Left renal cortex interstitium (tissue), 4 donors: Measurements from ENCODE around the gene ZCCHC10. TPM values are rescaled to one million over a fixed set of nuclear protein-coding genes. Genes with fewer than 3 reads are reported as not detected.
A peak's percentile ranks its signal among the peaks of the same experiment; 100 is the strongest.

Experiments used
- DNase-seq, 4 donors: peaks; one replicate each; pipeline ENCODE4 v3.0.0-alpha.2; 2013; ENCODE audit warnings: low read depth in 4 of 4, low spot score in 2 of 4, missing footprints in 1 of 4
- polyA plus RNA-seq, 4 donors: library from polyadenylated mRNA; unstranded; fragments of 120-200 nt; gene quantifications; one replicate each; pipeline ENCODE4 v1.2.1, GENCODE V29; 2013; ENCODE audit not compliant: insufficient read length in 4 of 4

ZCCHC10 gene
- 10 to 100 TPM; 29.8 to 35.7 (median 31.1) TPM for polyA plus RNA-seq

DNA sequence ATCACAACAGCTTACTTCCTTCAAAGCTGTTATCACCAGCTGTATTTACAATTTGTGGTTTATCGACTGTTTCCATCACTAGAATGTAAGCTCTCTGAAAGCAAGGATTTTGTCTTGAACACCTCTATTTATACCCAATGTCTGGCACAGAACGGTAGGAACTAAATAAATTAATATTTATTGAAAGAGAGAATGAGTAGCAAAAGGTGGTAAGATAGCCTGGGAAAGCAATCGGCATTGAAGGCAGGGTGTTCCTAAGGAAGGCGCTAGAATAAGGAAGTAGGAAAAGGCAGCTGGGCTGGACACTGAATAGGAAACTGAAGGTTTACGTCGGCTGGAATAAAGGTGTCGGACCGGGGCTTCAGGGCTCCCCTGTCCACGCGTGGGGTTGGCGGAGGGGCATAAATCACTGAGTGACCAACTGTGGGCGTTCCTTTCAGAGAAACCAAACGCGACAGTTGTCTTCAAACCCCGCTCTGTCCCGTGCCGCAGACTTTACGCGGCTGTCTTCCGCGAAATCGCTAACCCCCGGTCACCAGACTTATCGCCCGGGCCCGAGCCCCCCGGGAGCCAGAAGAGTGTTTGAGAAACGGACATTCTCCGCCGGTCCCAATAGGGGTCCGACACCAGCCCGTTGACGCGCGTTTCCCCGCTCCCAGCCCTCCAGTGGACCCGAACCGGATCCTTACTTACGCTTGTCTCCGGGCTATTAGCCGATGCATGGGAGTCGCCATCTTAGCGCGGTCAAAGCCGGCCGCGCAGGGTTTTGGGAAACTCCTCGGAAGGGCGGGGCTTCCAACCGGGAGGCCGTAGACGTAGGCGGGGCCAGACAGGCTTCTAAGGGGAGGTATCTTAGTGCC lies at the start of gene ZCCHC10:
ZCCHC10 (minus strand) TSS at position 746 of the 860 bp plus-strand sequence; CDS start at position 734, 12 bp downstream.
- DNase-seq: peak; percentile 86 to 95 (median 90)

DNA sequence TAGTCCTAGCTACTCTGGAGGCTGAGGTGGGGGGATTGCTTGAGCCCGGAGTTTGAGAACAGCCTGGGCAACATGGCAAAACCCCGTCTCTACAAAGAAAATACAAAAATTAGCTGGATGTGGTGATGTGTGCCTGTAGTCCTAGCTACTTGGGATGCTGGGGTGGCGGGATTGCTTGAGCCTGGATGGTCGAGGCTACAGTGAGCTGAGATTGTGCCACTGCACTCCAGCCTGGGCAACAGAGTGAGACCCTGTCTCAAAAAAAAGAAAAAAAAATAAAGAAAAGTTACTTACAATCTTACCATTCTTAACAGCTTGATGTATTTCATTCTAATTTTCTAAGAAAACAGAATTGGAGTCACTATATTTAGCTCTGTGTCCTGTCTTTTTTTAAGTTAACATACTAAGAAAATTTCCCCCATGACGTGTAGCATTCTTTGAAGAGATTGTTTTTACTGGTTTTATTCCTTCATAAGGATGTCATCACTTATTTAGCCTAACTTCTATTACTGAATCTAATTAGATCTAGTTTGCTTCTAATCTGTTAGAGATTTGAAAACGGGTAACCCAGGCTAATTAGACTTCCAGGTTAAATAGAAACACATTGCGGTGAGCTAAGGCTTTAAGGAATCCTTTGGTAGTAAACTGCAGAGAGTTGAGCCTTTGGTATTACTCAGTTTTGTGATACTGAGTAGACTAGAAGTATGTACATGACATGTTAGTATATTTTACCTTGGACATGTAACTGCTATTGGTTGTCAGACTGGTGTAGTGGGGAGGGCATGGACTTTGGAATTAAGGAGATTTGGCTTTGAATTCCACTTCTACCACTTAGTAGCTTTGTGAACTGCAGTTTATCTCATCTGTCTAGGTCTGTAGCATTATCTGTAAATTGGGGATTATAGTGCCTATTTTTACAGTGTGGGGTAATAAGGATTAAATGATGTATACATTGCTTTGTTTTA lies 49.5 kb upstream of the ZCCHC10 start:
- DNase-seq: no peak

DNA sequence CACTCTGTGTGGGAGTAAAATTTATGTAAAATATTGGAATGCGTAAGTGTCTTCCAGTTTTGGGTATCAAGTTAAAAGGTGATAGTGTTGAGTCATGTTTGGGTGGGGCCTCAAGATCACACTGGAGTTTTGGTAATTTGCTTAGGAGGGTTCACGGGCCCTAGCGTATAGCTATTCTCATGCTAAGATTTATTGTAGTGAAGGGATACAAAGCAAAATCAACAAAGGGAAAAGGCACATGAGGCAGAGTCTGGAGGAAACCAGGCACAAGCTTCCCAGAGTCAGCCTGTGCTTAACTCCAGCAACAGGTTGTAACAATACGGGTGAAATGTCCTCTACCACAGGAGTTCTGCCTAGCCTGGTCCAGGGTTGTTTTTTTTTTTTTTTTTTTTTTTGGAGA lies 45.7 kb upstream of the ZCCHC10 start:
- DNase-seq: no peak

DNA sequence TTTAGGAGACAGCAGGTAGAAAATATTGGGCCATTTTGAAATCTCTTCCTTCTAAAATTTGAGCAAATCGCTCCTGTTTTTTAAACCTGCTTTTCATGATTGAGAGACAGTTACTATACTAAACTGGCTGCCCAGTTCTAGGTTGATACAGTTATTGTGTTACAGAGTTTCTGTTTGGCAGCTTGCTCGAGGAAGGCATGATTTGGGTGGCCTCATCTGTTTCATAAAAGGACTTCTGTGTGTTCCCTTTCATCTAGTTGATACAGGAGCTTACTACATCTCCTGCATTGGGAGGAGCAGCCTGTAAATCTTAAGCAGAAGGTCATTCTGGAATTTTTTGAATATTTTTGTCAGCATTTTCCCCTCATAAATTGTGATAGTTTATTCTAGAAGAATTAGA lies 39.7 kb upstream of the ZCCHC10 start:
- no peak for DNase-seq

DNA sequence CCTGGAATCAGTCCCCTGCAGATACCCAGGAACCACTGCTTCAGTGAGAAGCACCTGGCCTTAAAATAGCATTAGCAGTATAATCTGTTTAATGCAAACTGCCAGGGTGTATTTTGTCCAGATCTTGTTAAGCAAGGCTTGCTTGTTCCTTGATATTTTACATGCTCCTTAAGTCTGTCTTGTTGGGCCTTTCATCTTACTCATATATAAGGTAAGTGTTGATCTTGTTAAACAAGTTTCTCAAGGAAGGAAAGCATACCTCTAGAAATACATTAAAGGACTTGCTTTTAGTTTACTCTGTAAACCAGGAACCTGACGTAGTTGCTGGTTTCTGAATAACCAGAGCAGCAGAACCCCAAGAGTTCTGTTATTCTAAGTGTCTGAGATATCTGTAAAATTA lies 39.1 kb upstream of the ZCCHC10 start:
- DNase-seq: no peak

DNA sequence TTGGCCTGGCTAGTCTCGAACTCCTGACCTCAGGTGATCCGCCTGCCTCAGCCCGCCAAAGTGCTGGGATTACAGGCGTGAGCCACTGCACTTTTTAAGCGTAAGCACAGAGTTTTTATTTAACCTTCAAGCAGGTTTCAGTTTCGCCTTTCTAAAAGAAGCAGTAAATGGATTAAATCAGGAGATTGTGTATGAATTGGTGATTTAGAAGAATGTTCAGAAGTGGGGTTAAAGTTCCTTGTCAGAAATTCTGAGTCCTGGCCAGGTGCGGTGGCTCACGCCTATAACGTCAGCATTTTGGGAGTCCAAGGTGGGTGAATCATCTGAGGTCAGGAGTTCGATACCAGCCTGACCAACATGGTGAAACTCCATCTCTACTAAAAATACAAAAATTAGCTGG lies 37.6 kb upstream of the ZCCHC10 start:
- no peak for DNase-seq

DNA sequence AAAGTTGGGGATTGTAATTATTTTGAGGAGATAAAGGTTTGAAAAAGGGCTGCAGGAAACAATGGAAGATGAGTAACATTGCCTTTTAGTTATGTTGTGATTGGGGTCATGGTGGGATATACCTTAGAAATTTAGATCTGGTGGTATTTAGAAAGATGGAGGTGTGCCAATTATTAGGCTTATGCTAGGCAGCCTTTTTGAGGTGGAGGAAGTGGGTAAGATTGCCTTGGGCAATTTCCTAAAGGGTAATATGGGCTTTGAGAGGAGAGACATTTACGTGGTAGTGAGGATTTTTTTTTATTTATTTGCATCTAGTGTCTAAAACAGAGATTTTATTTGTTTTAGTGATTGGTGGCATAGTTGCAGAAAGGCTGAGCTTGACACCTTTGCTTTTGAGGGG lies 35.9 kb upstream of the ZCCHC10 start:
- DNase-seq: no peak

DNA sequence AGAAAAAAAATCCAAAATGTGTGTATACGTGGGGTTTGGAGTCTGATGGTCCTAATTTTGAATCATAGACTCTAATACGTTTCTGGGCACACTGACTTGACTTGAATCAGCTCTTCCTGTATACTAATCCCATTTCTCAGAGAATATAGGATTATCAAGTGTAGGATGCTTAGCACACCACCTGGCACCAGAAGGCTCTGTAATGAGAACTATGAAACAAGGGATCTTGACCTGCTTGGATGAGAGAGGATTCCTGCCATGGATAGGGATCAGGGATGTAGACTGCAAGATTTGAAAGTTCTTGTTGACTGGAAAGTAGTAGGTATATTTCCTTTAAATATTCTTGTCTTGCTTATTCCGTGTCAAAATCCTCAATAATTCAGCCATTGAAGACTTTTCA lies 33.3 kb upstream of the ZCCHC10 start:
- no peak for DNase-seq

DNA sequence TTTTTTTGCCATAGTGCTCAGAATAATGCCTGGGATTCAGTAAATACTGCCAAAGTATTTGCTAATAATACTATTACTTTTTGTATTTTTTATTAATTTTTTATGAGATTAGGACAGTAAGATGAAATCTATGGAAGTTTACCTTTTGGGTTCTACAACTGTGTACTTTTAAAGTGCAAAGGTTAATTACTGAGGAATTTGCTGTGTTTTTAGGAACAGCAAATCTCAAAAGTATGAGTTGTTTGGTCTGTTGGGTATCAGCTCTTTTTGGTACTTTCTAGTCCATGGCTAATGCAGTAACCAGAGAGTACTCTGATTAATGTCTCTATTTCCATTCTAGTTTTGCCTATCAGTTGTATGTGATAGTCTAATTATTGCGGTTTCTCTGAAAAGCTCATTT lies 30.5 kb upstream of the ZCCHC10 start:
- no peak for DNase-seq

DNA sequence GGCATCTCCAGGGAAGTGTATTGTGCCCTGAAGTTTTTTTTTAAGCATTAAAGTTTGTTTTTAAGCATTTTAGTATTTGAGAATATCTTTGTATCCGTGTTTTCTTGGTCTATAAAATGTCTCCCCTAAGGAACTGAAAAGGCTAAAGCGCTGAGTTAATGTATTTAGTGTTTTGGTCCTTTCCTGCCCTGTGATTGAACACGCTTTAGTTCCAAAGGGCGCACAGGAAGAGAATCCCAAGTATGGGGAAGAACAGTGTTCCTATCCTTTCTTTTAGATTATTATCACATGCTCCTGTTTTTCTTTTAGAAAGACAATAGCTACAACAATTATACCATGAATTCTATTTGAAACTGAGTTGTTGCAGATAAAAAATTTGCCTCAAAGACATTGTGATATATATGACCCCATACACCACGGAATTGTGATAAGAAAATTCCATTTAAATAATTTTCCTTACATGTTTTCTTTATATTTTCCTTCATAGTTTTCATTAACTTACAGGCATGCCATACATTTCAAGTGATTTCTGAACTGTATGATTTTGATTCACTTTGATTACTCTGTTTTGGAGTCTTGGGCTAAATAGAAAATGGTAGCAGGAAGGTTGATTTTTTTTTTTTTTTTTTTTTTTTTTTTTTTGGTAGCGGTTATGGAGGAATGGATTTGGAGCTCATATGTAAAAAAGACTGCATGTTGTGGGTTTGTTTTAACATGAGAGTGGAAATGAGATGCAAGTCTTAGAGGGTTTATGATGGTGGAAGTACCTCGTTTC lies 28.5 kb upstream of the ZCCHC10 start:
- DNase-seq: no peak

DNA sequence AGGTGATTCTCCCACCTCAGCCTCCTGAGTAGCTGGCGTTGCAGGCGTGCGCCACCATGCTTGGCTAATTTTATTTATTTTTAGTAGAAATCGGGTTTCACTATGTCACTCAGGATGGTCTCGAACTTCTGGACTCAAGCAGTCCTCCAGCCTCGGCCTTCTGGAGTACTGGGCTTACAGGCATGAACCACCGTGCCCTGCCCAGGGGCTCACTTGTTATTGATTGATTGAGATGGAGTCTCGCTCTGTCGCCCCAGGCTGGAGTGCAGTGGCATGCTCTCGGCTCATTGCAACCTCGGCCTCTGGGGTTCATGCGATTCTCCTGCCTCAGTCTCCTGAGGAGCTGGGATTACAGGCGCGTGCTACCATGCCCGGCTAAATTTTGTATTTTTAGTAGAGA lies 27.1 kb upstream of the ZCCHC10 start:
- DNase-seq: no peak

DNA sequence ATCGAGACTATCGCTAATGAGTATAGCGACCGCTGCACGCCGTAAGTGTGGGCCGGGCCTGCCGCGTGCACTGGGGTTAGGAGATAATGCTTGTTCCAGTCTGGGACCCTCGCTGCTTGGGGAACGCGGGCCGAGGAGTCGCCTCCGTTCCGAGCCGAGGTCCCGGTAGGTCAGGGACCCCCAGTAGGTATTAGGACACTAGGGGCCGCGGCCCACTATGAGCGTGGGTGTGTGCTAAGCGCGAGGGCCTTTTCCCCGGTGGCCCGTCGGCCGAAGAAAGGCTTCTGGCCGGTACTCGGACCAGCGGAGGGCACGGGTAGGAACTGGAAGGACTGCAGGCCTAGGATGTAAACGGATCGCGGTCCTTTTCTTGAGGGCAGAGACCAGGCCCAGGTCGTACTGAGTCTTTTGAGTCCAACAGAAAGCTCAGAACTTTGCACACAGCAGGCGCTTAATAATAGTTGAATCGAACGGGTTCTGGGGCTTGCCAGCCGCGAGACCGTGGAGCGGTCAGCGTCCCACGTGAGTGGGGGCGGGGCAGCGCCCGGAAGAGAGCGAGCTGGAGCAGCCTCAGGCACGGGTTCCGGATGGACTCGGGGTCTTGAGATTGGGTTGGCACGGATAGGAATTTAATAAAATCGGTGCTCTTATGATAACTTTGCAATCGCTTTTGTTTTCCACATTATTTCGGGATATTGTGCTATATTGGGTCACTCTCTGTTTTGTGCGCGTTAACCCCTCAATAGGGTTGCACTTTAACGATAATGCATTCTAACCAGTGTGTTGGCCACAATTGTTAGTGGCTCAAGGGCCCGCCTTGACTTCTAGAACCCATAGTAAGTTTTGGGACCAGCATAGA lies 26.2 kb upstream of the ZCCHC10 start:
- DNase-seq: peak; percentile 23 to 37 (median 32)

DNA sequence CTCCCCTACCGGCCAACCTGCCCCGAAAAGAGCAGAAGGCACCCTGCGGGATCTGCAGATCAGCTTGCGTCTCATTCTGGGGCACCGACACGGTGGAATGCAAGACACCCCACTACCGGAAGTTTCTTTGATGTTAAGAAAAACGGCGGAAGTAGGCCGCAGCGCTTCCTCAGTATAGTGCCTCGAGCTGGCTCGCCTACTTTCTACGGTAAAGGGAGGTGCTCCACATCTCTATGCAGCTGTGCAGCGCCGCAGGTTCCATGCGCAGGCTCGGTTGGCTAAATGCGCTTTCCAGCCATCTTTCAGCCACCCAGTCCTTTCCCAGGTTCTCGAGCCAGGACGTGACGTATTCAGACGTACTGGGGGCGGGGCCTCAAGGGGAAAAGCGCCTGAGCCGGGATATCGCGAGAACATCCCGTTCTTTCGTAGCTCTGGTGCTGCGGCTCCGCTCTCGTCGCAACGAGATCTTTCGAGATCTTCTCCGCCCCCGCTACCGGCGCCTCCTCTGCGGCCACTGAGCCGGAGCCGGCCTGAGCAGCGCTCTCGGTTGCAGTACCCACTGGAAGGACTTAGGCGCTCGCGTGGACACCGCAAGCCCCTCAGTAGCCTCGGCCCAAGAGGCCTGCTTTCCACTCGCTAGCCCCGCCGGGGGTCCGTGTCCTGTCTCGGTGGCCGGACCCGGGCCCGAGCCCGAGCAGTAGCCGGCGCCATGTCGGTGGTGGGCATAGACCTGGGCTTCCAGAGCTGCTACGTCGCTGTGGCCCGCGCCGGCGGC lies 25.4 kb upstream of the ZCCHC10 start, which contains the start of gene HSPA4:
HSPA4 (plus strand) TSS at position 472 of the 775 bp plus-strand sequence; CDS start at position 710, 238 bp downstream.
- peak; percentile 96 to 99 (median 98) for DNase-seq

DNA sequence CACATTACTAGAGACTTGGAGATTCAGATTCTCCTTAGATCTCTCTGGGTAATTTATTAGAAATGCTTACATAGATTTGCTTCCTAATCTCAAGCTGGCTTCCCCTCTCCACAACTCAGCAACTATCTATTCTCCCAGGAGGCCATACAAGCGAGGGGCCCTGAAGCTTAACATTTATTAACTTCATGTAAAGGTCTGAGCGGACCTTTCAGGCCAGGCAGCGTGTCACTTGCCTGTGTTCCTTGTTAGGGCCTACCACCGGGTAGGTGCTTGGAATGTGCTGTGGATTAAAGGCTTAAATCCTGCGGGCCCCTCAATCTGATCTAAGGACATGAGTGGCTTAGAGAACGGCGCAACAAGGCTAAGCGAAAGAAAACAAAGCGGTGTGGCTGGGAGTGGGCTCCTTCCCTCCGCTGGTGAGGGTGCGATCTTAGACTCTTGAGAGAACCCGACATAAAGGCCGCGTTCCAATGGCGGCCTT lies 24.8 kb upstream of the ZCCHC10 start:
- DNase-seq: no peak

DNA sequence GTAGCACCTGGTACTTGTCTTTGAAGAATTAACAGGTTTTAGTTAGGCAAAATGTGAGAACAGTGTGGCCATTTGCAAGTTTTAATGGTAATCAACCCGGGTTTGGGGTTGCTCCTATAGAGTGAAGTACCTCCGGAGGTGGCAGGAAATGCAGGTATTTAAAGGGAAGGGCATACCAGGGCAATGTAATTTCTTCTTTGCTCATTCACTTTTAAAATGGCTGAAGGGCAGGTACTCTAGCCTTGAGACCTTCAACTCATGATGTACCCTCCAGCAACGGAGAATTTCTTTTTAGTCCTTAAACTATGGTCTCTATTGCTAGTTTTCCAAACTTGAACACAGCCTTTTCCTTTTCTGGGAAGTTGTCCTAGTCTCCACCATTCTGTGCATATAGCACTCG lies 24.2 kb upstream of the ZCCHC10 start:
- no peak for DNase-seq

DNA sequence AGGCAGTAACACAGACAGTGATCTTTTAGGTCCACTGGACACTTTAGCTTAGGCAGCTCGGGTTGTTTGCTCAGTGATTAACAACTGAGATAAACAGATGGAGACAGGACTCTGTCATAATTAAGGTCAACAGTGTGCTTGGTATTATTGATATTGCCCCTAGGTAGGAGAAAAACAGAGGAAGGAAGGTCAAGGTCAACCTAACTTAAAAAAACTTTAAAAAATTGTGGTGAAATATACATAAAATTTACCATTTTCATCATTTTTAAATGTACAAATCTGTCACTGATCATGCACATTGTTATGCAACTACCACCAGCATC lies 23.3 kb upstream of the ZCCHC10 start:
- DNase-seq: no peak

DNA sequence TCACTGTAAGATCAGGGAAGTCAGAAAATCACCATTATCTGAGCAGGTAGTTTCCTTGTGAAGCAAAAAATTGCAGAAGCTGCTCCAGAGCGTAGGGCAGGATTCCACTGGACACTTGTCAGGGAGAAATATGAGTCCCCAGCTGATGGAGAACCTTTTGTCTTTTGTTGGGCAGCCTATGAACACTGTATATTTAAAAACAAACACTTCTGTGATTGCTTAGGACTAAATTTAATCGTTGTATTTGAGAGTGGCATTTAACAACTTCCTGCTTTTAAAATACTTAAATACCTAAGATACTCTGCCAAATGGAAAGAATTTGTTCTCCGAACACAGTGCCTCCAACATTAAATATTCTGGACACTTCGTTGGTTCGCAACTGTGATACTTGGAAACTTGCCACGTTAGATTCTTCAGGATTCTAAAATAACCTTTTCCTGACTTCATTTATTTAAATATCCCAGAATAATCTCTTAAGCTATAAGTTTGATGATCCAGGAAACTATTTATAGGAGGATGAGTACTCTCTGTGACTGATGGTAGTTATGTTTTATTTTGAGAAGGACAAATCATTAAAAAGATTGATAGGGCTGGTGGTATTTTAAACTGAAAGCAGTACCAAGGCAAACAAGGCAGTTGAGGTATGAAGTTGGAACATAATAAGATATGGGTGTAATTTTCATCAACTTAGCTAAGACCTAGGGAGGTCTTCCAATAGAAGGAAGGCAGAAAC lies 22.8 kb upstream of the ZCCHC10 start:
- no peak for DNase-seq

DNA sequence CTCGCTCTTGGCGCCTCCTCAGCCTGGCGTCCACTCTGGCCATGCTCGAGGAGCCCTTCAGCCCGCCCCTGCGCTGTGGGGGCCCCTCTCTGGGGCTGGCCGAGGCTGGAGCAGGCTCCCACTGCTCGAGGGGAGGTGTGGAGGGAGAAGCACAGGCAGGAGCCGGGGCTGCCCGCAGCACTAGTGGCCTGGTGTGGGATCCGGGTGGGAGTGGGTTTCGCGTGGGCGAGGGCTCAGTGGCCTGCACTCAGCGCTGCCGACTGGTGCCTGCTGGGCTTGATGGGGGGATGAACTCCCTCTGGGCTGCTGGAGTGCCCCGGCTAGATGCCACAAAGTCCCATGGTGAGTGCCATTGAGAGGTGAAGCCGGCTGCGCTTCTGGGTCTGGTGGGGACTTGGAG lies 21.1 kb upstream of the ZCCHC10 start:
- DNase-seq: no peak
